SIG-M5 treated with dmso at 0.1 percent for 504 hours (cell line): ENCODE results near the gene CLINT1.
A peak's percentile ranks its signal among the peaks of the same experiment; 100 is the strongest.
"Not testable (repeated sequence)": the region's sequence is repeated elsewhere in the genome, so short reads cannot be mapped to it uniquely, and the experiment has no call there.

Source experiments
- DNase-seq: peaks from one replicate; lab custom pipeline; 2025; ENCODE audit not compliant: unreplicated experiment; lab: John Stamatoyannopoulos, UW

The CLINT1 gene

DNA sequence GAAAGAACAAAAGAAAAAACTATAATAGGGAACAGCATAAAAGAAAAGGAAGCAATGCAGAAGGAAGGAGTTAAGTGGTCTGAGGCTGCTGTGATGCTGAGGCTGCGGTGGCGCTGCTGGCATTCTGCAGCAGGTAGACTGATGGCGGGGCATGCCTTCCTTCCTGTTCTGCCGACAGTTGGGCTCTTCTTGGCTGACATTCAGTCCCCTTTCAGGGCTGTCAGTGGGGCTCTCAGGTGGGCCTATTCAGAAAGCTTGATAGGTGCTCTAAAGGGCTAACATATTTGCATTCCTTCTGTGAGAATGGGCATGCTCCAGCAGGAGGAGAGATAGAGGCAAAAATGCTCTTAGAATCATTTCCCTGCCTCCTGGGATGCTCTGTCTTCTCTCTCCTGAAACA is 5.1 kb upstream of the CLINT1 start:
- no peak for DNase-seq

DNA sequence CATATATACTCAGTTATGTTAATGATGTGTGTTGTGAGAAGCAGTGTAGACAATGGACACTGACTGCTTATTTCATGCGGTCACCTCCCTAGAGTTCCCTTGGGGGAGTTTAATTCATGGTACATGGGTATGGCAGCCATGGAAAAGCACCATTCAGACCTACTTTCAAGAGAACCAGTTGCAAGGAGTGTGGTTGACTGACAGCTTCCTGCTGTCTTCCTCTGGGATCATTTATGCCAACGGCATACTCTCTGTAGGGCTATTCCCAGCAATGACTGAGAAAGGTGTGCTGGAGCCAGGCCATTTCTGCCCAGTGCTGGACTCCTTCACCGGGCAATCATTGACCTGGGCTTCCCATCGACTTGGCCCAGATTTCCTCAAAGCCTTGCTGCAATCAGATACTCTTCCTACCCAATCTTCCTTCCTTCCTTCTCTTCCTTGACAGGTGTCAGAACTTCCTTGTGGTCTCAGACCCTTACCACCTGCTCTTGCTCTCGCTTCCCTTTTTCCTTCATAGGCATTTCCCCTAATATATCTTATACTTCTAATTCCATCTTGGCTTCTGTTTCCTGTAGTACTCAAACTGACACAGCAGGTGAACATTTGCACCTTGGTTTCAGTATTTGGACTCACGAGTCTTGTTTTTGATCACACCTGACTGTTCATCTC is 3.4 kb upstream of the CLINT1 start:
- DNase-seq: no peak

GRCh38 chr5:157860898-157861890 is 2.2 kb upstream of the CLINT1 start:
- DNase-seq: no peak

DNA sequence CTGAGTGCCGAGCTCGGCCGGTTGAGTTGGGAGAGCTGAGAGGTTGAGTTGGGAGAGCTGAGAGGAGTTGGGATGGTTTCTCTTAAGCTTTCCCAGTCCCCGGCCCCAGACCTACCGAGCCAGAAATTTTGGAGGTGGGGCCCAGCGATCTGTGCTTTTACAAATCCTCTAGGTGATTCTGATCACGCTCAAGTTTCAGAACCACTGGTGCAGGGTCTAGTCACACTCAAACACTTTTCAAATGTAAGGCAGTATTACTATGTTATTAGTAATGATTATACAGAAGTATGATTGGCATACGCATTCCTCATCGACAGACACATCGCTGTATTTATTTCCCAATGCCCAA is 256 bp upstream of the CLINT1 start:
- DNase-seq: no peak

GRCh38 chr5:157857816-157858526 is 974 bp downstream of the CLINT1 start:
- peak; percentile 94 for DNase-seq

GRCh38 chr5:157855404-157855994 is 3.4 kb downstream of the CLINT1 start:
- peak; percentile 62 for DNase-seq

GRCh38 chr5:157853365-157853764 is 5.6 kb downstream of the CLINT1 start:
- not testable (repeated sequence) for DNase-seq

DNA sequence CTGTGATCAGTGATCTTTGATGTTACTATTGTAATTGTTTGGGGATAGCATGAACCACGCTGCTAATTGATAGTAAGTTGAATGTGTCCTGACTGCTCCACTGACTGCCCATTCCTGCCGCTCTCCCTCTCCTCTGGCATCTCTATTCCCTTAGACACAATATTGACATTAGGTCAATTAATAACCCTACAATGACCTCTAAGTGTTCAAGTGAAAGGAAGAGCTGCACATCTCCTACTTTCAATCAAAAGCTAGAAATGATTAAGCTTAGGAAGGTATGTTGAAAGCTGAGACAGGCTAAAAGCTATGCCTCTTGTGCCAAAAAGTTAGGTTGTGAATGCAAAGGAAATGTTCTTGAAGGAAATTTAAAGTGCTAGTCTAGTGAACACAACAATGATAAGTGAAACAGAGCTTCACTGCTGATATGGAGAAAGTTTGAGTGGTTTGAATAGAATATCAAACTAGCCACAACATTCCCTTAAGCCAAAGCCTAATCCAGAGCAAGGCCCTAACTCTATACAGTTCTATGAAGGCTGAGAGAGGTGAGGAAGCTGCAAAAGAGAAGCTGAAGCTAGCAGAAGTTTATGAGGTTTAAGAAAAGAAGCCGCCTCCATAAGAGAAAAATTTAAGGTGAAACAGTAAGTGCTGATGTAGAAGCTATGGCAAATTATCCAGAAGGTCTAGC is 12.9 kb downstream of the CLINT1 start:
- DNase-seq: no peak

GRCh38 chr5:157842787-157843186 is 16.2 kb downstream of the CLINT1 start:
- DNase-seq: no peak

- DNase-seq: no peak
Measured at GRCh38 chr5:157842185-157842584, 16.8 kb downstream of the CLINT1 start.

DNA sequence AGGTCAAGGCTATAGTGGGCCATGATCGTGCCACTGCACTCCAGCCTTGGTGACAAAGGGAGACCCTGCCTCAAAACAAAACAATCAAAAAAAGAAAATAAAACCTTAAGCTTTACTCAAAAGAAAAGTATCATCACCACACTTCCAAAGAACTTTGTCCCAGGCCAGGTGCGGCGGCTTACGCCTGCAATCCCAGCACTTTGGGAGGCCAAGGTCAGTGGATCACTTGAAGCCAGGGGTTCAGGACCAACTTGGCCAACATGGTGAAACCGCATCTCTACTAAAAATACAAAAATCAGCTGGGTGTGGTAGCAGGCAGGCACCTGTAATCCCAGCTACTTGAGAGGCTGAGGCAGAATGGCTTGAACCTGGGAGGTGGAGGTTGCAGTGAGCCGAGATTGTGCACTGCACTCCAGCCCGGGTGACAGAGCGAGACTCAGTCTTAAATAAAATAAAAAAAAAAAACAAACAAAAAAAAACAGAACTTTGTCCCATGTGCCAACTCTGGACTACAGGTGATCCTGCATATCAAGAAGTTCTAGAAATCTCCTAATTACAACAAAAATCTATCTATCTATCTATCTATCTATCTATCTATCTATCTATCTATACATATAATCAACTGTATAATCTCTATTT is 19.7 kb downstream of the CLINT1 start:
- no peak for DNase-seq

GRCh38 chr5:157836121-157836753 is 22.7 kb downstream of the CLINT1 start:
- DNase-seq: no peak

GRCh38 chr5:157835041-157835440 is 23.9 kb downstream of the CLINT1 start:
- no peak for DNase-seq

GRCh38 chr5:157828944-157829639 is 29.9 kb downstream of the CLINT1 start:
- DNase-seq: no peak

GRCh38 chr5:157828105-157828943 is 30.6 kb downstream of the CLINT1 start:
- no peak for DNase-seq

- no peak for DNase-seq
Measured at GRCh38 chr5:157827423-157827822, 31.5 kb downstream of the CLINT1 start.

GRCh38 chr5:157823655-157824054 is 35.3 kb downstream of the CLINT1 start:
- no peak for DNase-seq
